Hematopoietic multipotent progenitor cell treated with erythropoietin and hydrocortisone succinate and interleukin-3 and kit ligand, for 15 days (in vitro differentiated cells): ENCODE measurements around the gene BNC2.

Experiments used
- DNase-seq: peaks from one replicate; pipeline ENCODE4 v3.0.0-alpha.2; 2015; ENCODE audit warnings: low spot score

Gene BNC2

GRCh38 chr9:16763946-16764345 lies 106.5 kb downstream of the BNC2 start:
- no peak for DNase-seq

- DNase-seq, result no peak
These were observed 114.9 kb downstream of the BNC2 start for GRCh38 chr9:16755467-16756160.

- no peak for DNase-seq
These were observed 115.8 kb downstream of the BNC2 start for GRCh38 chr9:16754662-16755061.

DNA sequence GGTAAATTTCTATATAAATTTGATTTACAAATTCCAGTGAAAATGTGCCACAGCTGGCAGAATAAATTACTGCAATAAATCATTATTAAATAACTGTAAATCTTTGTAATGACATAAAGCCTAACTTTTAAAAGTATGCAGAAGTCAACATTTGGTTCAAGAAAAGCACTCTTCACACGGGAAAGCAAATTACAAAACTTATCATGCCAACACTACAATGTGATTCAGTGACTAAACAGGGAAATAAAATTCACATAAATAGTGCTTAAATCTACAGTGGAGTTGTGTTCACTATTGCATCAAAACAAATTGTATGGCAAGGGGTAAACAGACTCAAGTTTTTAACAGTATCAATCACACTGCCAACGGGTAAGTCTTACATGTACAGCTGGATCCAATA lies 117.2 kb downstream of the BNC2 start:
- DNase-seq, result no peak

DNA sequence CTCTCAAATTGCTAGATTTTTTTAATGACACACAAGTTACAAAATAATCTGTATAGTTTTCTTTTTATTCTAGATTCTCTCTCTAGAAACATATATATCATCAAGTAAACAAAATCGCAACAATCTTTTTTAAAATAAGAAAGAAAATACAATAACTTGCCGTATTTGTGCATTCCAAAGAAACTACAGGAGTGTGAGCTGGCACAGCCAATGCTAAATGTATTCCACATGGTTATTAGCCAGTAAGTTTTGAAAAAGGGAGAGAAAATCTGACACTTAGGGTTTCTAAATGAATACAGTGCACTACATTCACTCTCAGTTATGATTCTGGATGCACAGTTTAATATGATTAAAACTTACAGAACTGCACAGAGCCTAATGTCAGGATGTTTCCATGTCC lies 117.9 kb downstream of the BNC2 start:
- no peak for DNase-seq

DNA sequence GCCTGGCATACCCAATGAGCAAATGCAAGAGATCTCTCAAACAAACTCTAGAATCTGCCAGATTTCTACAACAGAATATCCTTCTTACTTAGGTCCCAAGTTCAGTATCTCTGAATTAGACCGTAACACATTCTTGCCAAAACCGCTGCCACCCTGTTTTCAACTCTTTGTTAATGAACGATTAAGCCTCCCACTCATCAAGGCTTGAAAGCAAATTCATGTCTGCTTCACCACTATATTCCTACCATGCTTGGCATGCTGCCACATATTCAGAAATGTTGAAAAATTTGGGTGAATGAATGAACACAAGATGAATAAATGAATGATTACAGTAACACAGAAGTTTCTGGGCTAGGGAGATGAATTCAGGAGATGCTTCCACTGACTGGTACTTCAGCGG lies 119.9 kb downstream of the BNC2 start:
- no peak for DNase-seq

DNA sequence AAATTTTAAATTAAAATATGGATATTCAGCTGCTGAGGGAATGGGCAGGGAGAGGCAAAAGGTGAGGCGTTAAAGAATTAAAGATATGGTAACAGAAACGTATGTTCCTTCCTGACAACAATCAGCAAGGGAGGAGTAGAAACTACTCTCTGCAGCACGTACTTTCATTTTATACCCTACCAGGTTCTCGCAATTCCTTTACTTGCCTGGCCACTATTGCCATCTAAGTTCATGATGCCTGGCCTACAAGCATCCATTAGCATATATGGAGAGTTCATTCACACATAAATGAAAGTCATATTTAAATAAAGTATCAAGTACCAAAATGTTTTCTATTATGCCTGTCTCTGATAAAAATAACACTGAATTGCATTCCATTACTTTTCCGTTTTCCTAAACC lies 125.1 kb downstream of the BNC2 start:
- no peak for DNase-seq

GRCh38 chr9:16744394-16744793 lies 126.1 kb downstream of the BNC2 start:
- no peak for DNase-seq

DNA sequence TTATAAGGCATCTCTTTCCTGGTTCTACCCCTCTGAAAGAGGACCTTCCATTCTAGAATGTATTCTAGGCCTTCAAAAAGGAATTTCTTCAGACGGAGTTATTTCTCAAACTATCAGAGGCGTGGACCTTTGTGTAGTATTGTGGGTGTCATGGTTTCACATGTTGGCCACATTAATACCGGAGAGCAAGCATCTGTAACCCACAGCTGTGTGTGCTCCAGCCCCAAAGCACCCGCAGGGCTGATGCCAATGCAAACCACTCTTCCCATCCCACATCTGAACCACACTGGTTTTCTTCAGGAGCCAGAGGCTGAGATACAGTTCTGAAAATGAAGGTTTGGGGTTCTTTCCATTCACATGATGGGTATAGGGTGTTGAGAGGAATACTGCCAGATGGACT lies 127.1 kb downstream of the BNC2 start:
- DNase-seq, result no peak

GRCh38 chr9:16735001-16735400 lies 135.5 kb downstream of the BNC2 start:
- DNase-seq, result no peak

DNA sequence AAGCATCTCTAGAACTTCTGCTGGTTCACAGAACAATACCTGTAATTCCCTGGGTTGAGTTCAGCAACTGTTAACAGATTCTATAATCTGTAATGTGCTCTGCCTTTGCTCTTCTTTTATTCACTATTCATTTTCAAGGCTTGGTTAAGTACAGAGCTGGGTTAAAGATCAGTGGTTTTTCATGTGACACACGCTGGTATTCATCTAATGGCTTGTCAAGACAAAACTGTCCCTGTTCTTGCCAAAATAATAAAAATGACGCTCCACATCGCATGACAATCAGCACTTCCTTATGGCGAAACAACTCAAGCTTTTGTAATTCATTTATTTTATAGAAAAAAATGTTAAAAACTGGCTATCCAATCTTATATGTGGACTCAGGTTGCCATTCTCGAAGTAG lies 137.9 kb downstream of the BNC2 start:
- no peak for DNase-seq

- no peak for DNase-seq
These were observed 140.3 kb downstream of the BNC2 start for GRCh38 chr9:16730162-16730561.

DNA sequence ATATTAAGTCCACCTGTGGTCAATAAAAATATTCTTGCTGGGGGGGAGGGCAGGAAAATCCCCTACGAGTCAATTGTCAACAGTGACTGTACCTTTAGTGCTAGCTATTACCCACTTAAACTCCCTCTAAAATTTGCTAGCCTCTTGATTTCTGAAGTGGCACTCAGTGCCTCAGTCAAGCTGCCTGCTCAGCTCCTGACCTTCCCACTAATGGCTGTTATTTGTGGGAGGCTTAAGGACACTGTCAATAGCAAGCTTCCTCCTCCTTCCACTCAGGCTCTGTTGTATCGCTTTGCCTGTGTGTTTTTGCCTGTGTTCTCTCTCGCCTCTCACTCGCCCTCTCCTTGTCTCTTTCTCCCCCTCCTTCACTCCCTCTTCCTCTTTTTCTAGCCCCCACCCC lies 140.8 kb downstream of the BNC2 start:
- DNase-seq, result no peak

- DNase-seq, result no peak
These were observed 142.3 kb downstream of the BNC2 start for GRCh38 chr9:16728137-16728508.

DNA sequence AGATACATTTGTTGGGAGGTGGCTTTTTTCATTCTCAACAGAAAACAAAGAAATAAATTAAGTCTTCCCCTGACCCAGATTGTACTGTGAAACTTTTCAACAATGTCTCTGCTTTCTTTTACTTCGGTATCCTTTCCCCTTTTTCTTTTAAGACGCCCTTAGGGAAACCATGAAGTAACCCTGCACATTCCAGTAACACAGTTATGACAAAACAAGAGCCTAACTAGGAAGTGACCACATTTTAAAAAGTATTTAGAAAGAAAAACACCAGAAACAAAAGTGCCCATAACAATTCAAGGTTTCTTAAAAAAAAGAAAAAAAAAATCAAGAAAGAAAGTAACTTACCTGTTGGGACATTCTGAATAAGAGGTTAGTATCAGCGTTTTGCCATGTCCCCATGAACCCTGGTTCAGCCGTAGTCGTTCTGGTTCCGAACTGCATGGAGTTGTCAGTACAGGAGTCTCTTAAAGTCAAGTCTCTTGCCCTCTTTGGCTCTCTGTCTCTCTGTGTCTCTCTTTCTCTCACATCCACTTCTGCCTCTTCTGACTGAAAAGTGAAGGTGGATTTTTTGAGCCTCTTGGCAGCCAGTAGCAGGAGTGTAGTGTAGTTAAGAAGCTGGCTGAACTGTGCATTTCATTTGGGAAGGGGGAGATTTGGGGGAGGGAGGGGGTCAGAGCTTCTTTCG lies 142.9 kb downstream of the BNC2 start:
- no peak for DNase-seq

DNA sequence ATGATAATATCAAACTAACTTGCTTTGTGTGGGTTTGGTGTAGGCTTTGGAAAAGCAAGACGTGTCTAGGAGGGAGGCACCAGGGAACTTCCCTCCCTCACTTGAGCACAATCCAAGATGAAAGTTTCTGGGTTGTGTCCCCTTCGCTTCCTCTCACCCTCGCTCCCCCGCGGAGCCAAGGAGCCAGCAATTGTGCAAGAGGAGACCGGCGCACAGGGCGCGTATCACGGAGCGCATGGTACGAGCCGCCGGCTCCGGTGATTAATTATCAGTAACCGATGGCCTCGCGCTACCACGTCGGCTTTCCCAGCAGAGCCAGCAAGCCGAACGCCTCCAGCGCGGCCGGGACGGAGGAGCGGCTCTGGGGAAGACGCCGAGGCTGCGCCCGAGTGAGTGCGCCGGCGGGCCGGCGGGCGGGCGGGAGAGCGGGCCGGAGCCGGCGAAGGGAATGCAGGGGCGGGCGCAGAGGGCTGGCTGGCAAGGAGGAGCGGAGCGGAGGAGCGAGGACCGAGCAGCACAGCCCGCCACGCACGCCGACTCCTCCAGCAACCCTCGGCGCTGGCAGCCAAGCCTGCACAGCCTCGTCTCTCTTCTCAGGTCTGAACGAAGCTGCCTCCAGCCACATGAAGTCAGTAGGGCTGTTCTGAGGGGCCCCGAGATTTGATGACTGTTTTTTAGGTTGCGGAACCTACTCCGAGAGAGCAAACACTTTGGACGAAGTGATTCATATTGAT lies 143.6 kb downstream of the BNC2 start:
- DNase-seq, result no peak

DNA sequence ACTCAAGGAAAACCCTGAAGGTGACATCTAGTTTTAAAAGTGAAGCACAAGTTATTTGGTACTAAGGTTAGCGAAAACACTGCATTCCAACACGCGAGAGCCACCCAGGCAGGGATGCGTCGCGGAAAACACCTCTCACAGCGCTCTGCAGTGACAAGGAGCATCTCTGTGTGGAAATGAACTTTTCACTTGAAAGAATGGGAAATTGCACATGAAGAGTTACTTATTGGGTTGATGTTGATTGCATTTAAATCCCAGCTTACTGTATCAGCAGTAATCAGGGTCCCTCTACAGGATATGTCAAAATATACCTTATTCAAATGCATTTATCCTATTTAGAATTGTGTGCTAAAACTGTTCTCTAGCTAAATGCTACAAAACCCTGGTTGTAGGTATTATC lies 144.4 kb downstream of the BNC2 start:
- no peak for DNase-seq

- no peak for DNase-seq
These were observed 145.4 kb downstream of the BNC2 start for GRCh38 chr9:16725066-16725465.

DNA sequence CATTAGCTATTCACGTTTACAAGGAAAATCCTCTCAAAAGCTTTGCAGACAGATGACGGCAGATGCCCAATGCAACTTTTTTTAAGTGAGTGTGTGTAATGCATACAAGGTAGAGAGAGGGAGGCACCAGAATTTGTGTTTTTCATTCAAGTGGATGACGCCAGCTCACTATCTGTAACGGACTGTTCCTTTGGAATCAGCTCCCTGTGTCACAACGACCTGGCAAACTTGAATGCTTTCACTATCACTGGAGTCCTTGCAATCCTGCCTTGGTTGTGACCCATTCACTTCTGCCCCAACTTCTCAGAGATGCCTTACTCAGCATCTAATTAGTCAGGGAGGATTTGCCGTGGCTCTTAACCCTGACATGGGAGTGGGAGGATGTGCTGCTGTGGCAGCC lies 148.5 kb downstream of the BNC2 start:
- DNase-seq, result no peak

GRCh38 chr9:16720386-16720785 lies 150.1 kb downstream of the BNC2 start:
- no peak for DNase-seq

DNA sequence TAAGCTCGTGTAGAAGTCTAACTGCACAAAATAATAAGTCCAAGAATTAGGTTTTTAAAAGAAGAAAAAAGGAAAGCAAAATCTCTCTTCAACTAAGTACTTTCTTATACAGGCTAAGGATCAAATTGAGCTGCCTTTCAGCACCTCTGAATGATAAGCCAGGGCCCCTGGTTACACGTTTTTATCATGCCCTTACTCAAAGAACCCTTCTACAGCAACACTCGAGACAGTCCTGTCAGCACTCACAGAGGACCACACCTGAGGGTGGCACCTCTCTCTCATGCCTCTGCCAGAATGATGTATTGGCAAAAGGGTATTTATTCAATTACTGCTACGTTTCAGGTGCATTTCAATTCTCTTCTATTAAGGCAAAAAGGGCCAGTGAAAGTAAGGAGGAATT lies 150.5 kb downstream of the BNC2 start:
- DNase-seq, result no peak

- DNase-seq, result no peak
These were observed 151.5 kb downstream of the BNC2 start for GRCh38 chr9:16718952-16719351.

- no peak for DNase-seq
These were observed 152.2 kb downstream of the BNC2 start for GRCh38 chr9:16718296-16718695.
